Activated CD8-positive, alpha-beta memory T cell treated with anti-CD3 and anti-CD28 coated beads, Interleukin-2, amount 50 U/mL, for 4 hours (primary cell): ENCODE results near the gene TRPT1.
A peak's percentile ranks its signal among the peaks of the same experiment; 100 is the strongest.

Experiments
- DNase-seq: peaks from one replicate; pipeline ENCODE4 v3.0.0-alpha.2; 2020

TRPT1 gene

DNA sequence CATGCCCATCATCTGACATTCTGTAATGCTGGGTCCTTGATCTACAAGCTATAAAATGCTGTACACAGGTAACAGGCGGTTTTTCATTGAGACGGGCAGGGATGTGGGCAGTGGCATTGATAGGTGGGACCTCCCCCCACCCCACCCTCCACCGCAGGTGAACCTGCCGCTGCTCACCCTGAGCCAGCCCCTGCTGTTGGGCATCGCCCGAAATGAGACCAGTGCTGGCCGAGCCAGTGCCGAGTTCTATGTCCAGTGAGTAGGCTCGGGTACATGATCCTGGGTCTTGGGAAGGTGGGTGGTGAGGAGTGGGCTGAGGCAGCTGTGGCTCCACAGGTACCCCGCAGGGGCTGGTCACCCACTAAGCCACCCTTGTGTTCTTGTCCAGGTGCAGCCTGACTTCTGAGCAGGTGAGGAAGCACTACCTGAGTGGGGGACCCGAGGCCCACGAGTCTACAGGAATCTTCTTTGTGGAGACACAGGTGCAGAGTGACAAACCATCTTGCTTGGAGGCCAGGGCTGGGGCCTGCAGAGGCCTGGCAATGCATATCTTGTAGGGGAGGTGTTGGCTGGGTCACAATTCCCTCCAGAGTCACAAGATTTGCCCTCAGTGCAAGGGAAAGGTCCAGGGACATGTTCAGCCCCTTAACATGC, 3.2 kb upstream of the TRPT1 start:
- no peak for DNase-seq

DNA sequence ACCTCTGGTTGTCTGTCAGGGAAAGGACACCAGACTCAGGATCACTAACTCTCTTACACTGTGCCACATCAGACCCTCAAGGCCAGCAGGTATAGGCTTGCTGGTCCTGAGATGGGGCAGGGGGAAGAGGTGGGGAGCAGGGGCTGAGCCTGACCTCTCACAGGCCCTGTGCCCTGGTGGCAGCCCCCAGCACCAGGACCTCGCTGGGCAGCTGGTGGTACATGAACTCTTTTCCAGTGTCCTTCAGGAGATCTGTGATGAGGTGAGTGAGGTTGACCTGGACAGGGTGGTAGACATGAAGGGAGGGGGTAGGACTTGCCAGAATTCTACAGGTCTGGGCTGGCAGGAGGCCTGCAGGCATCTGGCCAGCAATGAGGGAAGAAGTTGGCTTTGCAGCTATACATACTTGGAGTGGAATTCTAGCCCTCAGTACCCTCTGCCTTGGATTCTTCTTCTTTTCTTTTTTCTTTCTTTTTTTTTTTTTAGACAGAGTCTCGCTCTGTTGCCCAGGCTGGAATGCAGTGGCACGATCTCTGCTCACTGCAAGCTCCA, 1.5 kb upstream of the TRPT1 start:
- DNase-seq, result no peak

DNA sequence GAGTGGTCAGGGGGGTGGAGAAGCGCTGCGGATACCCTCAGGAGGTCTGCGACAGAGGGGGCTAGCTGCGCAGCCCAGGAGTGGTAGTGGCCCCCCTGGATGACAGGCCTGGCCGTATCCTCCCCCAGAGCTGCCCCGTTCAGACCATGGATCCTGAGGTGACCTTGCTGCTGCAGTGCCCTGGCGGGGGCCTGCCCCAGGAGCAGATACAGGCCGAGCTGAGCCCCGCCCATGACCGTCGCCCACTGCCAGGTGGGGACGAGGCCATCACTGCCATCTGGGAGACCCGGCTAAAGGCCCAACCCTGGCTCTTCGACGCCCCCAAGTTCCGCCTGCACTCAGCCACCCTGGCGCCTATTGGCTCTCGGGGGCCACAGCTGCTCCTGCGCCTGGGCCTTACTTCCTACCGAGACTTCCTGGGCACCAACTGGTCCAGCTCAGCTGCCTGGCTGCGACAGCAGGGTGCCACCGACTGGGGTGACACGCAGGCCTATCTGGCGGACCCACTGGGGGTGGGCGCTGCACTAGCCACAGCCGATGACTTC, 593 bp upstream of the TRPT1 start:
- DNase-seq, result peak; percentile 53

DNA sequence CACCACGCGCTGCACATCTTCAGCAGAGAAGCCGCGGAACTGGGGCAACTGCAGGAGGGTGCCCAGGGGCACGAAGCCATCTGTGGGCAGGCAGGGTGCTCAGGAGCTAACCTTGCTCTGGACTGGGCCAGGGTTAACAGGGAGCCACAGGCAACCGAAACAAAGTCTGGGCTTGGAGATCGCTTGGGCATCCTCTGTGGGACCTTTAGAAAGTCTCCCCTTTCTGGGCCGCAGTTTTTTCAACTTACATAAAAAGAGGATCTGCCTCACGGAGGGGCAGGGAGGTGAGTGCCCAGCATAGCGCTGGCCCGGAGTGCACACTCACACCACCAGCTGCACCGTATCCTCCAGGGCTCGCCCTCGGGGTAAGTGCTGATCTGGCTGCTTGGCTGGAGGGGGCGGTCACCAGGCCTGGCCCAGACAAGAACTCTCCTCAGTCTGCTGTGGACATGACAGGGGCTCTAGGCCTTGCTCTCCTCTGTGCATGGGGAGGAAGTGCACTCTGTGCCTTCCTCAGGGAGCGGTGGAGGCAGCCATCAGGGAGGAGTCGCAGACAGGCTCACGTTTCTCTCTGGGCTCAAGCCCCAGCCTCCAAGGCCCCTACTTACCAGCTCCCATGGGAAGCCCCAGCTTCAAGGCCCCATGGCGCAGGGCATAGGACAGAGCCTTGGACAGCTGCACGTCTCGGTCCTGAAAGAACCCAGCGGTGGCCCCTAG, 937 bp downstream of the TRPT1 start:
- peak; percentile 17 for DNase-seq

DNA sequence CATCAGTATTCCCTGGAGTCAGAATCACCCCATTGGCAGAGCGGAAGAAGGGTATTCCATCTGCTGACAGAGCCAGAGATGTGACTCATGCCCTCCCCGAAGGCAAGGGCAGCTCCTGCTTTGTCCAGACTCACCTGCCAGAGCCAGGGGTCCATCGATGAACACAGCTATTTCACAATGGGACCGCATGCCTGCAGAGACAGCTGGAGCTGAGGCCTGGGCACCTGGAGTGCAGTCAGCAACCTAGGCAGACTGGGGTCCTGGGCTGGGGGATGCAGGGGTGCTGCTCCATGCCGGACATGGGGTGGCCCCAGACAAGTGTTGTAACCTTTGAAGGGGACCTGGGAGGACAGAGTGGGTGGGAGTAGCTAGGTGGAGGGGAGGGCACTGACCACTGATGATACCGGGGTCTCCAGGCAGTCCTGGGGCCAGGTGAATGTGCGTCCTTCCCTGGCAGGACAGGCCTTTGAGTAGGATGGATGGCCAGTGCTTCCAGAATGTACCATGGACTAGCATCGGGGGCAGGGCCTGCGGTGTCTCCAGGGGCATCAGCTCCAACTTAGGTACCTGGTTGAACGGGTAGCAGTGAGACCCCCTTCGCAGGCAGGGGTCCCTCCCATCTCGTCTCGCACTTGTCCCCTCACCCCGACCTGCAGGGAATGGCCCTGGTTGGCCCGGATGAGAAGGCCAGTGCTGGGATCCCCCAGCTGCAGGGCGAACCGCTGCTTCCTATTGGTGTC, 1.7 kb downstream of the TRPT1 start:
- DNase-seq, result peak; percentile 17

DNA sequence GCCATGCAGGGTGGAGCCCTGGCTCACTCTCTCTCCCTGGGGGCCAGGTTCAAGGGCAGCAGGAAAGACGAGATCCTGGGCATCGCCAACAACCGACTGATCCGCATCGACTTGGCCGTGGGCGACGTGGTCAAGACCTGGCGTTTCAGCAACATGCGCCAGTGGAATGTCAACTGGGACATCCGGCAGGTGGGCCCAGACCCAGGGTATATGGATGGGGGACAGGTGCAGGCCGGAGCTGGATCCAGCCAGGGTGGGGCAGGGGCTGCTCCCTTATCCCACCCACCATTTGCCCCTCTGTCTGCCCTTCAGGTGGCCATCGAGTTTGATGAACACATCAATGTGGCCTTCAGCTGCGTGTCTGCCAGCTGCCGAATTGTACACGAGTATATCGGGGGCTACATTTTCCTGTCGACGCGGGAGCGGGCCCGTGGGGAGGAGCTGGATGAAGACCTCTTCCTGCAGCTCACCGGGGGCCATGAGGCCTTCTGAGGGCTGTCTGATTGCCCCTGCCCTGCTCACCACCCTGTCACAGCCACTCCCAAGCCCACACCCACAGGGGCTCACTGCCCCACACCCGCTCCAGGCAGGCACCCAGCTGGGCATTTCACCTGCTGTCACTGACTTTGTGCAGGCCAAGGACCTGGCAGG, 2.9 kb downstream of the TRPT1 start:
- peak; percentile 14 for DNase-seq

DNA sequence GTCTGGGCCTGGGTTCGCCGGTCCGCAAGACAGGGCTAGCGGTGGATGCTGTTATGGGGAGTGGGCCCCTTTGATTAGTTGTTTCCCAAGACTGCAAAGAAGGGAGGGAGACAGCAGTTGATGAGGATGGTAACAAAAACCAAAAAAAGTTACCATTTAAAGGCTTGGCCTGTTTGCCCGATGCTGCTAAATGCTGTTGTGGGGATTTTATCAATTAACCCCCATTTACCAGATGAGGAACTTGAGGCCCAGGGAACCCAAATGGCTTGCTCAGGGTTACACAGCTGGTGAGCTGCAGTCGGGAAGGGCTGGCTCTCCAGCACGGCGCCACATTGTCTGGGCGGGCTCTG, 3.4 kb downstream of the TRPT1 start:
- no peak for DNase-seq

DNA sequence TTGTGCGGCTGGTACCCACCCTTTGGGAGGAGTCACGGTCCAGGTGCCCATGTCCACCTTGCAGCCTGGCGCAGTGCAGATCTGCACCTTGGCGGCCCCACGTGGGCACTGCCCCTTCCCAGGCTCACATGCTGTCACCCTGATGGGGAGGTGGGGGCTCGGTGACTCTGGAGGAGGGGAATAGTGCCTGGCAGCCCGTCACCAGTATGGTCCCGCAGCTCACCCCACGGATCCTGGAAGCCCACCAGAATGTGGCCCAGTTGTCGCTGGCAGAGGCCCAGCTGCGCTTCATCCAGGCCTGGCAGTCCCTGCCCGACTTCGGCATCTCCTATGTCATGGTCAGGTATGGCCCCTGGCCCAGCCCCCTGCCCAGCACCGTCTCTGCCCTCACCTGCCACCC, 5.2 kb downstream of the TRPT1 start:
- DNase-seq, result no peak

DNA sequence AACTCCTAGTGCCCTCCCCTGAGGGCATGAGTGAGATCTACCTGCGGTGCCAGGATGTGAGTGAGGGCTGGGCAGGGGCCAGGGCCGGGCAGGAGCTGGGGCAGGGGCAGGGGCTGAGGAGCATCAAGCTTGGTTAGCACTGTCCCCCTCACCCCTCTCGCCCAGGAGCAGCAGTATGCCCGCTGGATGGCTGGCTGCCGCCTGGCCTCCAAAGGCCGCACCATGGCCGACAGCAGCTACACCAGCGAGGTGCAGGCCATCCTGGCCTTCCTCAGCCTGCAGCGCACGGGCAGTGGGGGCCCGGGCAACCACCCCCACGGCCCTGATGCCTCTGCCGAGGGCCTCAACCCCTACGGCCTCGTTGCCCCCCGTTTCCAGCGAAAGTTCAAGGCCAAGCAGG, 5.7 kb downstream of the TRPT1 start:
- DNase-seq, result no peak

DNA sequence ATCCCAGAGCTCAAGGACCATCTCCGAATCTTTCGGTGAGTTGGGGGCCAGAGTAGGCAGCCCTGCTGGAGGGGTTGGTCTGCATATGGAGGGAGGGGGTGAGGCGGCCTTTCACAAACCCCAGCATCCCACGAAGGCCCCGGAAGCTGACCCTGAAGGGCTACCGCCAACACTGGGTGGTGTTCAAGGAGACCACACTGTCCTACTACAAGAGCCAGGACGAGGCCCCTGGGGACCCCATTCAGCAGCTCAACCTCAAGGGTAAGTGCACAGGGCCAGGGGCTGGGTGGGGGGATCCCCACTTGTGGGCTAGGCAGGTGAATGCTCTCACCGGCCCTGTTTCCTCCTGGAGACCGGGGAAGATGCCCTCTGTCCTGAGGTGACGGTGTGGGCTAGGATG, 6.2 kb downstream of the TRPT1 start:
- no peak for DNase-seq

DNA sequence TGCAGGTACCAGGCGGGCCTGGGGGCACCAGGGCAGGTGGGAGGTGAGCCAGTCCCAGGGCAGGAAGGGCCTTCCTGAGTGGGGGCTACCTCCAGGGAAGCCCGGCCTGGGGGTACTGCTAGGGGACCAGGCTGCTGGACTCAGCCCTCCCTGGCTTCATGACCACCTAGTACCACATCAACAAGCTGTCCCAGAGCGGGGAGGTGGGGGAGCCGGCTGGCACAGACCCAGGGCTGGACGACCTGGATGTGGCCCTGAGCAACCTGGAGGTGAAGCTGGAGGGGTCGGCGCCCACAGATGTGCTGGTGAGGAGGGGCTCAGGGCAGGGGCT, 6.7 kb downstream of the TRPT1 start:
- no peak for DNase-seq

DNA sequence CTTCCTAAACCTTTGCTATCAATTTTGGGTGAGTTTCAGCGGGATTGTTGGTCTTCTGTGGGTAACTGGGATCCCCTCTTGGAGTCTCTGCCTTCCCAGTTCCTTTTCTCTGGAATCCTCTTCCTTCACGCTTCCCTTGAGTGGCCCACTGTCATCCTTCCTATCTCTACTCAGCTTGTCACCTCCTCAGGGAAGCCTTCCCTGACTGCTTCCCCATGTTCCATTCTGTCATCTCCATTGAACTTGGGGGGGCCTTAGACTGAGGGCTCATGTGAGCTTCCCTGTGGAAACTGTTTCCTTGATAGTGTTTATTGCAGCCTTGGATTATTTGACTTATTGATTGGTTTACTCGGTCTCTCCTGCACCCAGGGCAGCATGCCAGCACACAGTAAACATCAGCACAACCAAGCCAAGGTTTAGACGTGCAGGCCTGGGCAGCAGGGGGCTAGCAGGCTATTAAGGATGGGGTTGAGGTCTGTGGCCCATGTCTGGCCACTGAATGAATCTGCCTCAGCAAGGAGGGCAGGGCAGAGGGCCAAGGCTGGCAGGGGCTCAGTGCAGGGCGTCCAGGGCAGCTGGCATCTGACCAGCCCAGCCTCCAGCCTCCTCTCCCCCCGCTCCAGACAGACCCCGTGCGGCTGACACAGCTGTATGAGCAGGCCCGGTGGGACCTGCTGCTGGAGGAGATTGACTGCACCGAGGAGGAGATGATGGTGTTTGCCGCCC, 7.2 kb downstream of the TRPT1 start:
- no peak for DNase-seq

DNA sequence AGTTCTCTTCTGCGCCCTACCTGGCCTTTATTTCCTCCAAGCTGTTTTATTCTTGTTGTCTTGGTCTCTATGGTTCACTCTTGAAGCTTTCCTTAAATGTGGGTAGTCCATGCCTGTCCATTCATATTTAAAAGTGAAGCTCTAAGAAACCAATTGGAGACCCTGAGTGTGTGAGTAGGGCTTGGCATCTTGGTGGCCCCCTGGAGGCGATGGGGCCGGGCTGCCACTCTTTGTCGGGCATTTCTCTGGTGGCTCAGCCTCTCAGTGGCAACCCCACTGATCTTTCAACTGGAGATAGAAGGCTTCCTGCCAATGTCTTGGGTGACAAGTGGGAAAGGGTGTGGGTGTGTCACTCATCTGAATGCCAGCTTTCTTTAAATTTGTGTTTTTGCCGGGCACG, 9.1 kb downstream of the TRPT1 start:
- DNase-seq, result no peak

DNA sequence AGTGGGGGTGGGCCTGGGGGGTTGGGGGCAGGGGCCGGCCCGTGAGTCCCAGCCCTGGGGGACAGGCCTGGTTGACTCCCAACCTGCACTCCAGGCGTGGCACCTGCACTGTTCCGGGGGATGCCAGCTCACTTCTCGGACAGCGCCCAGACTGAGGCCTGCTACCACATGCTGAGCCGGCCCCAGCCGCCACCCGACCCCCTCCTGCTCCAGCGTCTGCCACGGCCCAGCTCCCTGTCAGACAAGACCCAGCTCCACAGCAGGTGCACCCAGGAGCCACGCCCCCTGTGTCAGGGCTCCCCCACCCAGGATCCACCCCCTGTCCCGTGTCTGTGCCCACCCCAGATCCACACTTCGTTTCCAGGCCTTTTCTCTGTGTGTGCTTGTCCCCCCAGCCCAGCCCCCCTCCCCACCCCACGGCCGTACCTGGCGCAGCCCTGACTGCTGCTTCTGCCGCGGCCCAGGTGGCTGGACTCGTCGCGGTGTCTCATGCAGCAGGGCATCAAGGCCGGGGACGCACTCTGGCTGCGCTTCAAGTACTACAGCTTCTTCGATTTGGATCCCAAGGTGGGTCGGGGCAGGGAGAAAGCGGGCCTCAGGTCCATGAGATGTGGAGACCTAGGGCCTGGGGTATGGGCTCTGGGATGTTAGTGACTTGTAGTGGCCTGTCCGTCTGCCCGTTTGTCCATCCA, 14.7 kb downstream of the TRPT1 start:
- DNase-seq, result no peak

DNA sequence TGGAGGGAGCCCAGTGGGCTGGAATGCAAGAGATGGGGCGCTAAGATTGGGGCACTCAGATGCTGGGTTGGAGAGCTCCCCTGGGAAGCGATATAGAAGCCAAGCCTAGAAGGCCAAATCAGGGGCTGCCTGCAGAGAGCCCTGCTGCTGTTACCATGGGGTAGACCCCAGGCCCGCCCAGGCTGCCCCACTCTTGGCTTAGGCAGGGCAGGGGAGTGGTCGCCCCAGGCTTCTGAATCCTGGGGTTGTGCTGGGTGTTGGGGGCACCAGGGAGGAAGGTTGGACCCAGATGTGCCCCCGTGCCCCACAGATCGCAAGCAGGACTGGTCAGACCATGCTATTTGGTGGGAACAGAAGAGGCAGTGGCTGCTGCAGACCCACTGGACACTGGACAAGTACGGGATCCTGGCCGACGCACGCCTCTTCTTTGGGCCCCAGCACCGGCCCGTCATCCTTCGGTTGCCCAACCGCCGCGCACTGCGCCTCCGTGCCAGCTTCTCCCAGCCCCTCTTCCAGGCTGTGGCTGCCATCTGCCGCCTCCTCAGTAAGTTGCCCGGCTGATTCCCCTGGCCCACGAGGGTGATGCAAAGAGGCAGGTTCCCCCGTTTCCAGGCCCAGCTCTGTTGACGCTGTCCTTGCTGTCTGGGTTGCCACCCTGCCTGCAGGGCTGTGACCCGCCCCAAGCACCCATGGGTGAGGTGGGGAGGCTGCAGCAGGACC, 15.5 kb downstream of the TRPT1 start:
- no peak for DNase-seq

DNA sequence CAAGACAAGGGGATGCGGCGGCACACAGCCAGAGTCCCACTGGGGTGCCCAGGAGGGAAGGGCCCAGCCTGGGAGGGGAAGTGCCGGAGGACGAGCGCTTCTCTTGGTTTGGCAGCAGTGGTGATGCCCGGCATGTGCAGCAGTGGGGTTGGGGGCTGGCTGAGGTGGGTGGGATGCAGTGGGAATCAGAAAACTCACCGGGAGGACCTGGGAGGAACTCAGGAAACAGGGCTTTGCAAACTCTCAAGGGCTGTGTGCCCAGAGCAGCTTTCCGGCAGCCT, 16.5 kb downstream of the TRPT1 start:
- DNase-seq, result no peak

DNA sequence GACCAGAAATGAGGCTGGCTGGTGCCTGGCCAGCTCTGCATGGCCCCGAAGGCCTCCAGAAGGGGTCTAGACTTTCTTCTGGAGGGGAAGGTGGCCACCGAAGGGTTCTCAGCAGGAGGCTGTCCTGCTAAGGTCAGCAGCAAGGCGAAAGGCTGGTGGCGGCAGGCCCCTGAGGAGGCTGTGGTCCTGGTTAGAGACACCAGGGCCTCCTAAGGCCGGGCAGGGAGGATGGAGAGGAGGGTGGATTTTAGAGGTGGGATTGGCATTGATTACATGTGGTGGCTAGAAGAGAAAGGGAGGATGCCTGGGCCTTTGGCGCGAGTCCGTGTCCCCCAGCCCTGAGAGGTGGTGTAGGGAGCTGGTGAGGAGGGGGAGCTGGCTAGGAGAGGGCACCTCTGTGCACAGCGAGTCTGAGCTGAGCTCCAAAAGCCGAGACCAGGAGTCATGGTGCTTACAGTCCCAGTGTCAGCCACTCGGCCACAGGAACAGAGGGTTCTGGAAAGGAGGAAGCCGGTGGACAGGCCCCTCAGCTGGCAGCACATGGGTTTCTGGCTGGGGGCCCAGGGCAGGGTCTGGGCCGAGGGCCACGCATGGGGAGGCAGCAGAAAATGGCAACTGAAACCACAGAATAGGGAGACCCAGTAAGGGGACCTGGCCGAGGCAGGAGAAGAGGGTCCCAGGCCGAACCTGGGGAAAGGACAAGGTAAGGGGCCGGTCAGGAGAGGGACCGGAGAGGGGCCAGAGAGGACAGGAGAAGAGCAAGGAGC, 17.0 kb downstream of the TRPT1 start:
- DNase-seq, result no peak

DNA sequence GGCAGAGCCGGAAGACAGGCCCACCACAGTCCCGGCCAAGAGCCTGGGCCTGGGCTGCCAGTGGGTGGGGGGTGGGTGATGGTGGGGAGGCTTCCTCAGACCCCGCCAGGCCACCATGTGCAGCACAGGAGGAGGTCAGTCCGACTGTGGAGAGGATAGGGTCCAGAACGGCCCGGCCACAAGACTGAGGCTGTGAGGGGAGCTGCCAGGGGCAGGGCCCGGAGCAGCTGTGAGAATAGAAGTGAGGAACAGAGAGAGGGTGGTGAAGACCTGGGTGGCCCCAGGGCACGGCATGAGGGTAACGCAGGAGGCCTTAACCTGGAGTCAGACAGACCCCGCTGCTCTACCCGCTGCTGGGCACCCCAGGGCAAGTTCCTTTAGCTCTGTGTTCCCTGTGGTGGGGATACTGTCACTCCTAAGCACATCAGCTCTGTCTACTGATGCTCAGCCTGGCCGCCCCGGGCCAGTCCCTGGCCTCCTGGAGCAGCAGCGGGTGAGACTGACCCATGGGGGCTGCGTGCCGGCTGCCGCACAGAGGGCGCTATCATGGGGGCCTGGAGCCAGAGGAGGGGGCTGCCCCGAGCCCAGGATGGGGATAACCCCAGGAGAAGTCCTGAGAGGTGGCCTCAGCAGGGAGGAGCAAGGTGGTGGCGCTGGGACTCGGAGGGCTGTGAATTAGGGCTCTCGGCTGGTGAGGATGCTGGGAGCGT, 17.7 kb downstream of the TRPT1 start:
- no peak for DNase-seq

DNA sequence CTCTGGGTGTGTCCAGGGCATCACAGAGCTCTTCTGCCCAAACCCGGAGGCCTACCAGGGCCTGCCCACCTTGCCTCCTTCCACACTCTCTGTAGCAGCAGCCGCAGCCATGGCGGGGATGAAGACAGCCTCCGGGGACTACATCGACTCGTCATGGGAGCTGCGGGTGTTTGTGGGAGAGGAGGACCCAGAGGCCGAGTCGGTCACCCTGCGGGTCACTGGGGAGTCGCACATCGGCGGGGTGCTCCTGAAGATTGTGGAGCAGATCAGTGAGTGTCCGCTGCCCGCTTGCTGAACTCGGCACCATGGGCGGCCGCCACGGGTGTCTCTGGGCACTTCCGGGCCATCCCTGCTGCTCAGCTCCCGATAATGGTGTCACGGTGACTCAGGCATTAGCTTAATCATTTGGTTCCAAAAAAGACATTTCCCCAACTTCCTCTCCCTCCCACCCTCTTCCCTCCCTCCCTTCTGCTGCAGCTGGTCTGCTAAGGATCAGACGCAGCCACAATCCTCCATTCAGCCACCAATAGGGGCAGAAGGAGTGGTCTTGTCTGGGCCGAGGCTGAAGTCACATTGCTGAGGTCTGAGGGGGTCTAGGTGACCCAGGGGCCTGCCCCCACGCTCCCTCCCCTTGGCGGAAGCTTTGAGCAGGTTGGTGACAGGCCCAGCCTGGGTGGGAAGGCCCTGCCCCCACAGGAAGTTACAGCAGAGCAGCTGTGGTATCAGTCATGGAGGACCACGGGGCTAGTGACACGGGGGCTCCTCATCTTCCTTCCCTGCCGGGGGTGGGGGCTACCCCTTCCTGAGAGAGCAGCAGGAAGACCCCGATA, 18.5 kb downstream of the TRPT1 start:
- DNase-seq, result peak; percentile 85
